Activated T-cell treated with anti-CD3 and anti-CD28 coated beads, Interleukin-2, amount 50 U/mL, for 4 hours (primary cell): ENCODE measurements around the gene HOXA3. TPM values are rescaled to one million over a fixed set of nuclear protein-coding genes. Genes with fewer than 3 reads are reported as not detected.
A peak's percentile ranks its signal among the peaks of the same experiment; 100 is the strongest.

Experiments used
- ATAC-seq, 2 donors: fragments of 200-7000 bp; cut with Tn5 transposase; one replicate each; pipeline ENCODE4 v1.10.0; 2021
- DNase-seq: peaks from one replicate; pipeline ENCODE4 v3.0.0-alpha.2; 2020
- H3K27me3 Mint-ChIP-seq: one replicate; pipeline ENCODE4 v1.8.0; 2021; ENCODE audit warnings: low read depth, mixed read lengths
- H3K36me3 Mint-ChIP-seq: one replicate; pipeline ENCODE4 v1.8.0; 2022; ENCODE audit warnings: mixed read lengths; ENCODE audit not compliant: insufficient read depth
- H3K4me1 Mint-ChIP-seq: one replicate; pipeline ENCODE4 v1.8.0; 2021; ENCODE audit warnings: low read depth, mixed read lengths
- H3K4me3 Mint-ChIP-seq: one replicate; pipeline ENCODE4 v1.8.0; 2021; ENCODE audit warnings: mild to moderate bottlenecking, moderate library complexity, mixed read lengths
- H3K9me3 Mint-ChIP-seq: one replicate; pipeline ENCODE4 v1.8.0; 2021; ENCODE audit warnings: mixed read lengths
- total RNA-seq, 3 donors: library from RNA; stranded (reverse); gene quantifications; one replicate each; pipeline ENCODE4 v1.2.1, GENCODE V29; 2021

The HOXA3 gene
- total RNA-seq, 3 donors from 2014 or later, result not detected

- no peaks in the 10 kb centered on the region for H3K9me3 Mint-ChIP-seq
- no peak for DNase-seq
Measured at GRCh38 chr7:27159266-27160144, 7.1 kb upstream of the HOXA3 start.

GRCh38 chr7:27158436-27159265 is 6.3 kb upstream of the HOXA3 start:
- H3K36me3 Mint-ChIP-seq, result no peaks in the 10 kb centered on the region
- no peak overlapping the region for H3K4me3 Mint-ChIP-seq
- no peak for ATAC-seq
- no peaks in the 10 kb centered on the region for H3K9me3 Mint-ChIP-seq
- H3K4me1 Mint-ChIP-seq, result peaks cover 37% of the 10 kb centered on the region
- DNase-seq, result no peak
- peaks cover 81% of the 10 kb centered on the region for H3K27me3 Mint-ChIP-seq

More at GRCh38 chr7:27159266-27160144, 7.1 kb upstream of the HOXA3 start:
- ATAC-seq, result no peak
- Mint-ChIP-seq H3K27me3 (peaks cover 82% of the 10 kb centered on the region), H3K4me1 (peaks cover 30% of the 10 kb centered on the region), H3K36me3 (no peaks in the 10 kb centered on the region), H3K4me3 (peak overlapping the region; percentile 46)

GRCh38 chr7:27157702-27158431 is 5.5 kb upstream of the HOXA3 start:
- DNase-seq (no peak), ATAC-seq (no peak)
- H3K4me3 Mint-ChIP-seq, result peak overlapping the region; percentile 52
- H3K9me3 Mint-ChIP-seq, result no peaks in the 10 kb centered on the region
- H3K4me1 Mint-ChIP-seq, result peaks cover 38% of the 10 kb centered on the region
- H3K27me3 Mint-ChIP-seq, result peaks cover 82% of the 10 kb centered on the region
- H3K36me3 Mint-ChIP-seq, result no peaks in the 10 kb centered on the region

- no peak for DNase-seq
- Mint-ChIP-seq H3K4me1 (peaks cover 38% of the 10 kb centered on the region), H3K27me3 (peaks cover 83% of the 10 kb centered on the region), H3K4me3 (no peak overlapping the region), H3K9me3 (no peaks in the 10 kb centered on the region), H3K36me3 (no peaks in the 10 kb centered on the region)
- ATAC-seq, result no peak
Measured at GRCh38 chr7:27156916-27157701, 4.7 kb upstream of the HOXA3 start.

- Mint-ChIP-seq H3K27me3 (peaks cover 86% of the 10 kb centered on the region), H3K36me3 (no peaks in the 10 kb centered on the region), H3K4me3 (peak within 1 kb of the TSS; percentile 46), H3K4me1 (peaks cover 44% of the 10 kb centered on the region), H3K9me3 (no peaks in the 10 kb centered on the region)
- ATAC-seq (no peak), DNase-seq (no peak)
Measured at GRCh38 chr7:27156508-27156898, 4.1 kb upstream of the HOXA3 start, which contains the start of gene HOXA7. TSS of gene HOXA7 (minus strand) at chr7:27156675. CDS start at chr7:27156545, 130 bp downstream.

GRCh38 chr7:27155816-27156507 is 3.6 kb upstream of the HOXA3 start:
- ATAC-seq (peak in 1 of 2 donors; percentile 11), DNase-seq (no peak)
- Mint-ChIP-seq H3K4me1 (peaks cover 46% of the 10 kb centered on the region), H3K36me3 (no peaks in the 10 kb centered on the region), H3K27me3 (peaks cover 88% of the 10 kb centered on the region), H3K4me3 (peak overlapping the region; percentile 46), H3K9me3 (no peaks in the 10 kb centered on the region)

- Mint-ChIP-seq H3K4me3 (peak overlapping the region; percentile 48), H3K9me3 (no peaks in the 10 kb centered on the region), H3K27me3 (peaks cover 92% of the 10 kb centered on the region), H3K4me1 (peaks cover 50% of the 10 kb centered on the region), H3K36me3 (no peaks in the 10 kb centered on the region)
- ATAC-seq (peak in 1 of 2 donors; percentile 12), DNase-seq (peak; percentile 57)
Measured at GRCh38 chr7:27154901-27155815, 2.8 kb upstream of the HOXA3 start.

GRCh38 chr7:27154369-27154768 is 2.0 kb upstream of the HOXA3 start:
- DNase-seq (no peak), ATAC-seq (no peak)
- Mint-ChIP-seq H3K4me3 (no peak overlapping the region), H3K9me3 (no peaks in the 10 kb centered on the region), H3K36me3 (no peaks in the 10 kb centered on the region), H3K4me1 (peaks cover 48% of the 10 kb centered on the region), H3K27me3 (peaks cover 92% of the 10 kb centered on the region)

GRCh38 chr7:27153526-27153925 is 1.1 kb upstream of the HOXA3 start:
- Mint-ChIP-seq H3K36me3 (no peaks in the 10 kb centered on the region), H3K4me1 (peaks cover 45% of the 10 kb centered on the region), H3K27me3 (peaks cover 92% of the 10 kb centered on the region), H3K9me3 (no peaks in the 10 kb centered on the region), H3K4me3 (no peak overlapping the region)
- DNase-seq (no peak), ATAC-seq (no peak)

- no peaks in the 10 kb centered on the region for H3K36me3 Mint-ChIP-seq
- ATAC-seq (no peak), DNase-seq (no peak)
Measured at GRCh38 chr7:27152816-27153442, 546 bp upstream of the HOXA3 start.

GRCh38 chr7:27151341-27151930 is 947 bp downstream of the HOXA3 start:
- Mint-ChIP-seq H3K27me3 (peaks cover 90% of the 10 kb centered on the region), H3K4me1 (peaks cover 45% of the 10 kb centered on the region), H3K9me3 (no peaks in the 10 kb centered on the region), H3K4me3 (peak overlapping the region; percentile 69), H3K36me3 (no peaks in the 10 kb centered on the region)
- DNase-seq, result no peak
- ATAC-seq, result no peak

More at GRCh38 chr7:27152816-27153442, 546 bp upstream of the HOXA3 start:
- H3K4me3 Mint-ChIP-seq, result no peak overlapping the region
- peaks cover 48% of the 10 kb centered on the region for H3K4me1 Mint-ChIP-seq
- H3K9me3 Mint-ChIP-seq, result no peaks in the 10 kb centered on the region
- H3K27me3 Mint-ChIP-seq, result peaks cover 92% of the 10 kb centered on the region
